Measurements from ENCODE around the gene TRIM74. TPM values are rescaled to one million over a fixed set of nuclear protein-coding genes. Genes with fewer than 3 reads are reported as not detected.
"Not testable (repeated sequence)": the region's sequence is repeated elsewhere in the genome, so short reads cannot be mapped to it uniquely, and the experiment has no call there.

TRIM74 gene
- not detected for total RNA-seq (ENCODE audit: insufficient read depth, low replicate concordance)

DNA sequence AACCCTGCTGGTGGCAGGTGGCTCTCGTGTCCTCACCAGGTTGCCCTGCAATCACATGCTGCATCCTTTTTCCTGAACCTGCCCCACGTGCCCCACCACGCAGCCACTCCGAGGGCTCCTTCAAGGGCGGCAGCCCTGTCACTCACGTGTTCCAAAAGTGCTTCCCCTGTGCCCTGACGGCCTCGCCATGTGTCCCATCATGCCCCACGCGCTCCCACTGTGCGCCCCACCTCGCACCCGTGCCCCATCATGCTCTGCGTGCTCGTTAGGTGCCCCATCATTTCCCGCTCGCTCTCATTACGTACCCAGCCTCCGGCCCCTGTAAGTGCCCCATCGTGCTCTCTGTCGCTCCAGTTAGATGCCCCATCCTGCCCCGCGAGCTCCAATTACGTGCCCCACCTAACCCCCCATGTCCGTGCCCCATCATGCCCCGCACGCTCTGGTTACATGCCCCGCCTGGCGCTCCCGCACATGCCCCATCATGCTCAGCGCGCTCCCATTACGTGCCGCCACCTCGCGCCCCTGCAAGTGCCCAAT, at the start of gene TRIM74:
Gene TRIM74, minus strand, starts transcription at position 487 of the 537 bp plus-strand sequence. CDS start 3,309 bp downstream, outside the sequence.
- DNase-seq (ENCODE audit: low spot score) = not testable (repeated sequence)

DNA sequence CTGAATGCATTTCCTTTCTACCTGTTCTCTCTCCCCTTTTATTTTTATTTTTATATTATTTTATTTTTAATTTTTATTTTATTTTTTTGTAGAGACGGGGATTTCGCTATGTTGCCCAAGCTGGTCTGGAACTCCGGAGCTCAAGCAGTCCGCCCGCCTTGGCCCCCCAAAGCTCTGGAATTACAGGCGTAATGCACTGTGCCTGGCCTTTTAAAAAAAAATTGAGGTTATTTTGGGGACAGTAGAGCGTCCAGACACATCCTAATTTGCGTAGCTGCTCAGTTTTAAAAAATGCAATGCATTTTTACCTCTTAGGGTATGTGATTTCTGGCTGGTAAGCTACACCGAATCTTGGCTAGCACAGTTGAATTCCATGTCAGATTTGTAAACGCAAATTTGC, 37.2 kb upstream of the TRIM74 start:
- DNase-seq (ENCODE audit: low spot score) = not testable (repeated sequence)

DNA sequence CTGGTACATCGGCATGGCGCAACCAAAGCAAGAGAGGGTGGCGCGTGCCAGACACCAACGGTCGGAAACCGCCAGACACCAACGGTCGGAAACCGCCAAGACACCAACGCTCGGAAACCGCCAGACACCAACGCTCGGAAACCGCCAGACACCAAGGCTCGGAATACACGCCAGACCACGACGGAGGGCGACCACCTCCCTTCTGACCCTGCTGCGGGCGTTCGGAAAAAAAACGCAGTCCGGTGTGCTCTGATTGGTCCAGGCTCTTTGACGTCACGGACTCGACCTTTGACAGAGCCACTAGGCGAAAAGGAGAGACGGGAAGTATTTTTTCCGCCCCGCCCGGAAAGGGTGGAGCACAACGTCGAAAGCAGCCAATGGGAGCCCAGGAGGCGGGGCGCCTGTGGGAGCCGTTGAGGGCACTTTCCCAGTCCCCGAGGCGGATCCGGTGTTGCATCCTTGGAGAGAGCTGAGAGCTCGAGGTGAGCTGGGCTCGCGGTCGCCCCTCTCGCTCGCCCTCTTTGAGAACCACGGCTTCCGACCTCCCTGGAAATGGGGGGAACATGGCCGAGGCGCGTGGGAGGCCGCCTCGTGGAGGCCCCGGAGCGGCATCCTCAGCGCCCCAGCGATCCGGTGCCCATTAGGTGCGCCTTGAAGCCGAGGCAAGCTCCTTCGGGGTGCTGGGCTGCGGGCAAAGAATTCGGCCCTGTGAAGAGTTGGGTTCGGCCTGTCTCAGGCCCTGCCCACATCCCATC, 36.6 kb upstream of the TRIM74 start:
- not testable (repeated sequence) for DNase-seq (ENCODE audit: low spot score)

DNA sequence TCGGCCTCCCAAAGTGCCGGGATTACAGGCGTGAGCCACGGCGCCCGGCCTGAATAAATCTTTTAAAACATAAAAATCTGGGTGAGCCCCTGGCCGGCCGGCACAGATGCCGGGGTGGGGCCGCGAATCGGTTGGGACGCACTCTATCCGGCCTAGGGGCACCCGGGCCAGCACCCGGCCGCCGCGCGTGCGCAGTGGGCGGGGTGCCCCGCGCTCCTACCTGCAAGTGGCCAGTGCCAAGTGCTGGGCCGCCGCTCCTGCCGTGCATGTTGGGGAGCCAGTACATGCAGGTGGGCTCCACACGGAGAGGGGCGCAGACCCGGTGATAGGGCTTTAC, 36.1 kb upstream of the TRIM74 start:
- not testable (repeated sequence) for DNase-seq (ENCODE audit: low spot score)

DNA sequence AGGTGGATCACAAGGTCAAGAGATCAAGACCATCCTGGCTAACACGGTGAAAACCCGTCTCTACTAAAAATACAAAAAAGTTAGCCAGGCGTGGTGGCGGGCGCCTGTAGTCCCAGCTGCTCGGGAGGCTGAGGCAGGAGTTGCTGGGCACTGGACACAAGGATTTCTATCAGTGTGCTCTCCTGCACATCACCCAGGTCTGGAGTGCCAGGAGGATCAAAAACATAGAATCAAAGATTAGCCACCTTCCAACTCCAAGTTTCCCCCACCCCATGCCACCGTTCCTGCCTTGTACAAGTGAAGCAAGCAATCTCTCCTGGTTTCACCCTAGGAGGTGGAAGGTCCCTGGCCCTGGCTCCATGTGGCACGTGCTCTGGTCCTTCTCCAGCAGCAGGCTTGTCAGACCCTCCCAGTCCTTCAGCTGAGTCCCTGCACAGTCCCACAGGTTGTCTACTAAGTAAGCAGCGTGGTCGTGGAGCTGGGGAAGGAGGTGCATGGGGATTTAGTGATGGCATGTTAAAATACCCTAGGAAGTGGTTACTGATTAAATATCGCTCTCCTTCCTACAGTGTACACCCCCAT, 28.7 kb upstream of the TRIM74 start:
- DNase-seq (ENCODE audit: low spot score) = not testable (repeated sequence)

DNA sequence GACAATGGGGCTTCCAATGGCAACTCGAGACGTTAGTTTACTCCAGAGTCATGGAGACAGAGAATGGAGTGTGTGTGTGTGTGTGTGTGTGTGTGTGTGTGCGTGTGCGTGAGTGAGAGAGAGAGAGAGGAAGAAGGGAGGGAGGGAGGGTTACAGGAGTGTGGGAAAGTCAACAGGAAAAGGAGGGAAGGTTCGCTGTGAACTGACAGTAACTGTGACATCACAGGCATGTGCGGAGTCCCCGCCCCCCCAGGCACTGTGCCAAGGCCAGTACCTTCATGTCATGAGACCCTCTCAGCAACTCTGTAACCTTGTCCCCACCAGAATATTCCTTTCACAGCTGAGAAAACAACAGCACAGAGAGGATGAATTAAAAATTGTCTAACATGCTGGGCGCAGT, 28.2 kb upstream of the TRIM74 start:
- DNase-seq (ENCODE audit: low spot score) = not testable (repeated sequence)

DNA sequence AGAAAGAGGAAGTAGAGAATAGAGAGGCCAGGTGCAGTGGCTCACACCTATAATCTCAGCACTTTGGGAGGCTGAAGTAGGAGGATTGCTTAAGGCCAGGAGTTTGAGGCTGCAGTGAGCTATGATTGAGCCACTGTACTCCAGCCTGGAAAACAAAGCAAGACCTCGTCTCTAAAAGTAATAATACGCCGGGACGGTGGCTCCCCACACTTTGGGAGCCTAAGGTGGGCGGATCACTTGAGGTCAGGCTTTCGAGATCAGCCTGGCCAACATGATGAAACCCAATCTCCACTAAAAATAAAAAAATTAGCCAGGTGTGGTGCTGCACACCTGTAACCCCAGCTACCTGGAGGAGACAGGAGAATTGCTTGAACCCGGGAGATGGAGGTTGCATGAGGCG, 26.2 kb upstream of the TRIM74 start:
- not testable (repeated sequence) for DNase-seq (ENCODE audit: low spot score)

DNA sequence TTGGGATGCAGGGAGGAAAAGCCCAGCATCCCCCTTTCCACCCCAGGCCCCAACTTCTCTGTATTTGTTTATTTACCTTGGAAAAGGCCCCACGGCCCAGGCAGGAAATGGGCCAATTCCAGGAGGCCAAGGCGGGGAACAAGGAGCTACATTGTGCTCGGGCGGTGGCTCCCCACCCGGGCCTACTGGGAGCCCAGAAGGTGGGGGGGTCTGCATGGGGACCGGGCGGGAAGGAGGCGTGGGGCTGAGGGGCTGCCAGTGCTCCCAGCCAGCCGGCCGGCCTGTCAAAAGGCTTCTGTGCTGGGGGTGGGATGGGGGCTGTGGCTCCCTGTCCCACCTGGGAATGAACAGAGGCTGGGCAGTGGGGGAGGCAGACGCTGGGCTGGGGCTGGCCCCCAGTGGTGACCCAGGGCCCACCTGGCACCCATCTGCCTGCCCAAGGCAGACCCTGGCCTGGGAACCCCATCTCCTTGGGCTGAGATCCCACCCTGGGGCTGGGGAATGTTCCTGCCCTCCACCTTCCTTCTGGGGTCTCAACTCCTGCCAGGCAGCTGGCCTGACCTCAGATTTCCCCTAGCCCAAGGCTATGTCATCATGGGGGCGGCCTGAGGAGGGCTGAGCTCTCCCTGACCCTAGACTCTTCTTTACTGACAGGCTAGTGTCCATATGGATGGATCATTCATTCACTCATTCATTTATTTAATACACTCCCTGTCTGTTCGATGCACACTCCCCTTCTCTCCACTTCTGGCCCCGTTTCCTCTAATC, 21.1 kb upstream of the TRIM74 start:
- not testable (repeated sequence) for DNase-seq (ENCODE audit: low spot score)

DNA sequence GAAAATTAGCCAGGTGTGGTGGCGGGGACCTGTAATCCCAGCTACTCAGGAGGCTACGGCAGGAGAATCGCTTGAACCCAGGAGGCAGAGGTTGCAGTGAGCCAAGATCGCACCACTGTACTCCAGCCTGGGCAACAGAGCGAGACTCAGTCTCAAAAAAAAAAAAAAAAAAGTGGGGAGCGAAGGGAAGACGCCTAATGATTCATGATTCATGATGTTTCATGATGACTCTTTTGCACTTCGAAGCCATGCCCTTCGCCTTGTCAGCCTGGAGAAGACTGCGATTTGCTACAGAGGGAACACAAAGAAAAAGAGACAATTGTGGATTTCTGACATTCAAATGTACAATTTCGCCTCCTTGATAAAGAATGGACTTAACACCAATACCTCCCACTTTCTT, 12.8 kb upstream of the TRIM74 start:
- DNase-seq (ENCODE audit: low spot score) = not testable (repeated sequence)

DNA sequence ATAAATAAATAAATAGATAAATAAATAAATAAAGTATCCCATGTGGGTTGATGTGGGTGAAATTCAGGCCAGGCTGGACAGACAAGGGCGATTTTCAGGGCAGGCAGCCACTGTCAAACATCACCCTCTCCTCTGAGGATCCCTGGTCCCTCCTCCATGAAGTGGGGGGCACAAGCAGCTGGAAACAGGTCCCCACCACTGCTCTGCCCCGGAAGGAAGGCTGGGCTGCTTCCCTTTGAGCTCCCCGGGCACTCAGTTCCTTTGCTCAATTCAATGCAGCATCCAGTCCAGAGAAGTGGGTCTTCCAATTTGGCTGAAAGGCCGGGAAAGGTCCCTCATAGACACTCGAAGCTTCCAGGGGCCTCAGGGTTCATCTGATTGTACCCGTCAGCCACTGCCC, 11.1 kb upstream of the TRIM74 start:
- DNase-seq (ENCODE audit: low spot score) = not testable (repeated sequence)

DNA sequence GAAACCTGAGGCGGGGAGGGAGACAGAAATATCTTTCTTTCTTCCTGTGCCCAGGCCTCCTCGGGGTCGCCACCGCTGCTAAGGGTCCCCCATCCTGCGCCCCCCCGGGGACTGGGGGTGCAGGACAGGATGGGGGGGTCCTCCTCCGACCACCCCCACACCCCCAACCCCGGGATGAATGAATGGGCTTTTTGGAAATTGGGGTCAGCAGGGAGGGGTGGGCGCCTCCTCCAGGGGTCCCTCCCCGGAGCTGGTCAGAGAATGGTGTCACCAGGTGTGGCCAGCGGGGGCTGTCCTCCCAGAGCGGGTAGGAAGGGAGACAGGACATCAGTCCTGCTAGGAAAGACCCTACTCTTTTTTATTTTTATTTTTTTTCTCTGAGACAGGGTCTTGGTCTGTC, 7.2 kb upstream of the TRIM74 start:
- not testable (repeated sequence) for DNase-seq (ENCODE audit: low spot score)

DNA sequence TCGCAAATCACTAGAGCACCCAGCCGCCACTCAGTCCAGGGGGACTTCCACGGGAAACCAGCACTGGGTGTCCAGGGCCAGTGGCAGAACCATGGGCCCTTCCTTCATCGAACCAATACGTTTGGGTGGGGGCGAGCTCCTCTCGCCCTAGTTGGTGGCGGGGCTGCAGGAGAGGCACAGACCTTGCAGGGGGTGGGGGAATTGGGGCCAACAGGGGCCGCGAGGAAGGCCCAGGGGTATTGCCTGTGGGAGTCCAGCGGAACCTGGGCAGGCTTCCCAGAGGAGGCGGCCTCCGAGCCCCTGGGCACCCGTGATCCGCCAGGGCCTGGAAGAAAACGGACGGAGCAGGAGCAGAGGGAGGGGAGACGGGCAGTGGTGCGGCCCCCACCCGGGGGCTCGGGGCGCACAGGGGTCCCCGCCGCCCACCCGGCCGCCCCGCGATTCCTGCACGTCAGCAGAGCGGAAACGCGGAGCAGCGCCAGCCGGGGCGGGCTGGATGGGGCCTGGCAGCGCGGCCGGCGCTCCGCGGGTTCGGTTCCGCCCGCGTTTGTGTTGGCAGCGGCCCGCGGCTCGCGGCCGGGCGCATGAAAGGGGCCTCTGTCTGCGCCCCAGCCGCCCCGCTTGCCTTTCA, 6.5 kb upstream of the TRIM74 start:
- DNase-seq (ENCODE audit: low spot score) = not testable (repeated sequence)

DNA sequence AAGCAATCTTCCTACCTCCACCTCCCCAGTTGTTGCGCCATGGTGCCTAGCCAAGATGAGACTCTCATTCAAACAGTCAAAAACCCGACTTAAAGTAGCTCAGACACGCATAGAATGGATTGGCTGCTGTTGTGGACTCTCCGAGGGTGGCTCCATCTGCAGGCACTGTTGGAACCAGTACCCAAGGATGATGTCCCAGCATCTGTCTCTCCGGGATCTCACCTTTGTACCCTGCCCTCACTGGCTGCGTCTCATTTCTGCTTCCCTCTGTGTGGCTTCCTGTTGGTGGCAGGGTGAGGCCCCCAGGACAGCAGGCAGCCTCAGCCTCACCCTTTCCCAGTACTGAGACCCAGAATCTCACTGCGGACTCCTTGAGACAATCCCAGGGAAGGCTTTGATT, 5.5 kb upstream of the TRIM74 start:
- not testable (repeated sequence) for DNase-seq (ENCODE audit: low spot score)

DNA sequence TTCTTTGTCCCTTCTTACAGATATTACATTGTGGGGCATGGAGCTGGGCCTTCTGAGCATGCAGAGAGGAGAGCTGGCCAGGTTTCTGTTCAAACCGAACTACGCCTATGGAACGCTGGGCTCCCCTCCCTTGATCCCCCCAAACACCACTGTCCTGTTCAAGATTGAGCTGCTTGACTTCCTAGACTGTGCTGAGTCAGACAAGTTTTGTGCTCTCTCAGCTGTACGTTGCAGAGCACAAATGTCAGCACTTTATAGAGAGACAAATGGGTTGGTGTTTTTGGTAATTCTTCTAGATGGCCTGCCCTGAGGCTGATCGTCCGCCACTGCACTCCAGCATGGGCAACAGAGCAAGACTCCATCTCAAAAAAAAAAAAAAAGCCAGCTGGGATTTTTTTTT, 2.2 kb upstream of the TRIM74 start:
- DNase-seq (ENCODE audit: low spot score) = not testable (repeated sequence)

DNA sequence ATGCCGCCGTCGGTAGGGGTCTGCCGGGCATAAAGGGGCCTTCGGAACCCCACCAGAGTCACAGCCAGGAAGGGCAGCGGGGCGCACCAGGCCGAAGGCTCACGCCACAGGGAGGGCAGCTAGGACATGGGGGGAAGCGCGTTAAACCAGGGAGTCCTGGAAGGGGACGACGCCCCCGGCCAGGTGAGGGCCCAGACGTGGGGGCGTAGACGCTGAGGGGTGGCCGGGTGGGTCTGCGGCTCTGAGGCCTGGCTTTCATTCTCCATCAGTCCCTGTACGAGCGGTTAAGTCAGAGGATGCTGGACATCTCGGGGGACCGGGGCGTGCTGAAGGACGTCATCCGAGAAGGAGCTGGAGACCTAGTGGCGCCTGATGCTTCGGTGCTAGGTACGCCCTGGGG, 422 bp upstream of the TRIM74 start:
- DNase-seq (ENCODE audit: low spot score) = not testable (repeated sequence)

DNA sequence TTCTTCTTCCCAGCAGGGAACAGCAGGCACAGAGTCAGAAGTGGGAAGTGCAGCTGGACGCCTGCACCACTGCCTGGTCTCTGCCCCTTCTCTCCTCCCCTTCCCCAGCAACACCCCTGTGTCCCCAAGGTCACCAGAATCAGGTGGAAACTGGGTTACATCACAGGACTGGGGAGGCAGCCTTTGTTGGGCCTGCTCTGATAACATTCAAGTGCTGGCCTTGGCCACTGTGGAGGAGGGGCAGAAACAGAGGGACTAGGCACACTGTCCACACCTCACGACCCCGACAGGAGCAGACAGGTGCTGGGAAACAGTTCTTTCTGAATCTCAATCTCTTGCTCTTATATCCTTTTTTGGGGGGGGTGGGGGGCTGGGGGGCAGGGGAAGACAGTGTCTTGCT, 2.4 kb downstream of the TRIM74 start:
- not testable (repeated sequence) for DNase-seq (ENCODE audit: low spot score)

DNA sequence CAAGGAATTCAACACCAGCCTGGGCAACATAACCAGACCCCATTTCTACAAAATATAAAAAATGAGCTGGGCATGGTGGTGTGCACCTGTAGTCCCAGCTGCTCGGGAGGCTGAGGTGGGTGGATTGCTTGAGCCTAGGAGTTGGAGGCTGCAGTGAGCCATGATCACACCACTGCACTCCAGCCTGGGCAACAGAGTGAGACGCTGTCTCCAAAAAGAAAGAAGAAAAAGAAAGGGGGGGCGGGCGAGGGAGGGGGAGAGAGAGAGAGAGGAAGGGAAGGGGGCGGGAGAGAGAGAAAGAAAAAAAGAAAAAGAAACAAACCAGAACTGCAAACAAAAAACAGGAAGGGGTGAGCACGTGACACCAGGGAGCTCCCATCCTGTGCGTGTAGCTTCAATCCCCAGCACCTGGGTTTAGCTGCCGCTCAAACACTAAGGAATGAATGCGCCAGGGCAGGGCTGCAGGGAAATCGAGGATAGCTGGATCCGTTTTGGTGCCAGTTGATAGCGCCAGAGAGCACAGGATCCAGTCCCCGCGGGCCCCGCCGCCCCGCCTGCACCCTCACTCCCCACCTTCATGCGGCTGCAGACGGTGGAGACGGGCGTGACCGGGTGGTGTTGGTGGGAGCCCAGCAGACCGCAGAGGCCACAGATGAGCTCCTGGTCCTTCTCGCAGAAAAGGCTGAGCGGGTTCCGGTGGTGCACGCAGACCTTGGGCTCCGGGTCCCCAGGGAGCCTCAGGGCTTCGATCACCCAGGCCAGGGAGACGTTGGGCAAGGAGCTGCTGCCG, 3.9 kb downstream of the TRIM74 start:
- DNase-seq (ENCODE audit: low spot score) = not testable (repeated sequence)

DNA sequence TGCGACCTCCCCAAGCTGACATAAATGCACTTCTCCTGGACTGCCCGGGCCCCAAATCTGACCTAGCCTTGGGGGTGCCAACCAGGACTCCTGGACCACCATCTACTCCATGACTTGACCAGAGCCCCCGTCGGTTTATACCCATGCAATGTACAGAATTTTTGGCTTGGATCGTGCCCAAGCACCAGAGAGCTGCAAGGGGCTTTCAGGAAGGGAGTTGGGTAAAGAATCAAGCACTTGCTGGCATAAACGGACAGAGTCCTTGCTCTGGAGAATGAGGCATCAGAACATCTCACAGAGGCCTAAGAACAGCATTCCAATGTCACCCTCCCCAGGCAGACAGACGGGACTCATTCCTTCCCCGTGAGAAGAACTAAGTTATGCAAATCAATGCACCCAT, 6.2 kb downstream of the TRIM74 start:
- DNase-seq (ENCODE audit: low spot score) = not testable (repeated sequence)

DNA sequence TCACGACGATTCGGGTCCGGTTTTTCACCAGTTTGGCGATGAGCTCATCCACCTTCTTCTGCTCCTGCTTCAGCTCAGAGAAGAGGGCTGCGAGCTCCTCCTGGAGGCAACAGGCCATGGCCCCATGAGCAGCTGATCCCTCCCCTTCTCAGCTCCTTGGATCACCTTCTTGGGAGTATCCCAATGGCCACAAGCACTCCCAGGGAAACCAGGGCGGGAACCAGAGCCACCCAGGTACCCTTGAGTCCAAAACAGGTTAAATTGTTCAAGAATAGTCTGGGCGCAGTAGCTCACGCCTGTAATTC, 8.0 kb downstream of the TRIM74 start:
- DNase-seq (ENCODE audit: low spot score) = not testable (repeated sequence)

DNA sequence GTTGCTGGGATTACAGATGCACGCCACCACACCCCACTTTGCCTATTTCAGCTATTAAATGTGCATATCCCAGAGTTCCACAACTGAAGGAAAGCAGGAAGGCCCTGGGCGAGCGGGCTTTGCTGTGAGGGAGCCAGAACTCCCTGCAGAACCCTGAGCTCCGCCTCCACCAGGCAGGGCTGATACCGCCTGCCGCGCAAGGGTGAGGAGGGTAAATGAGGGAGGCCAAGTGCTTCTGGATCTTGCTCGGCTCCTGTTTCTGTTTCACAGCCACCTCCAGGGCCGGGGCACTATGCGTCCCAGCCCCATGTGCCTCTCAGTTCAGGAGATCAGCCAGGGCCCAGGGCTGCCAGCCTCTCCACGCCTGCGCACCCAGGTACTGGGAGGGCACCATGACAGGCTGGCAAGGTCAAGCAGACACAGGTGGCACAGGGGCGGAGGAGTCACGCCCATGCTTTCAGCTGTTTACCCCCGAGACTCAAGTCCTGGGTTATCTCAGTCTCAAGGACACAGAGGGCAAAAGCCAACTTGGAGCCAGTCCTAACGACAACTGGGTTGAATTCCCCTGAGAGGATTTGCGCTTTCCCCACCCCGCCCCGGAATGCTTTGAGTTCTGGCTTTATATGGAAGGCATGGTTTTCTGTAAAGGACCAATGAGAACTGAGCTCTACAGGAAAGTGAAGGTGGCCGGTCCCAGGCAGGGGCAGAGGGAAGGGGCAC, 8.5 kb downstream of the TRIM74 start:
- DNase-seq (ENCODE audit: low spot score) = not testable (repeated sequence)
